NAMALWA (cell line): ENCODE measurements around the gene ARHGAP40.

Source experiments
- DNase-seq: peaks from one replicate; pipeline ENCODE4 v3.0.0-alpha.2; 2015; ENCODE audit warnings: low spot score

ARHGAP40 gene

GRCh38 chr20:38617830-38618196 is 16.2 kb downstream of the ARHGAP40 start:
- DNase-seq: no peak

DNA sequence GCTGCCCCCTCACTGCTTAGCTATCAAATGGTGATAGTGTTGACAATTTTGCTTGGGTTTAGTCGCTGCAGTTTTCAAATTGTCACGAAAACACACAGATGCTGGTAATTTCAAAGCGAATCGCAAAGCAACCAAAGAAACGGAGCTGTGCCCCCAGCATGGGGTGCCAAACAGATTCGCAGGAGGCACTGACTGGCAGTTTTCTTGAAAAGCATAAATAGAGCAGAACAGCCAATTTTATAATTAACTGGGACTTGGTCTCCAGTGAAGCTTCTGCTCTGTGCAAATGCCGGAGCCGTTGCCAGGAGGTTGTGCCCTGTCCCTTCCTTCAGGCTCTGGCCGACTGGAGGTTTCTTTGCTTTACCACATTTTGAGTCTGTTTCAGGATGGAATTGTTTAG is 18.8 kb downstream of the ARHGAP40 start:
- no peak for DNase-seq

DNA sequence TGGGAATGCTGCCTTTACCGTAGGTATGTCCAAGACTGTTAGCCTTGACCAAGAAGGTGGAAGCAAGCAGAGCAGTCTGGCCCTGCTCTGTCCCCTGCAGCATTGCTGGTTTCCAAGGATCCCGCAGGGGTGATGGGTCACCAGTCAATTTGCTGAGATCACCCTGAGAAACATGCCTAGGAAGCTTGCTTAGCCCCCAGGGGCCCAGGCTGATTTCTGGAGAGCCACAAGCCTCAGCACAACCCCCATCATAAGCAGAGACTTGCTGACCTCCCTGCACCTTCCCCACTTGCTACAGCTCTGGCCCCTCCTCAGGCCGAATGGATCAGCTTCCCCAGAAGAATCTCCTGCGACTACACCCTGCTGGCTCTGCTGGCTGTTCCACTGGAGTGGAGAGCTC is 21.5 kb downstream of the ARHGAP40 start:
- no peak for DNase-seq

- no peak for DNase-seq
Observed at GRCh38 chr20:38624084-38624483, 22.5 kb downstream of the ARHGAP40 start.

DNA sequence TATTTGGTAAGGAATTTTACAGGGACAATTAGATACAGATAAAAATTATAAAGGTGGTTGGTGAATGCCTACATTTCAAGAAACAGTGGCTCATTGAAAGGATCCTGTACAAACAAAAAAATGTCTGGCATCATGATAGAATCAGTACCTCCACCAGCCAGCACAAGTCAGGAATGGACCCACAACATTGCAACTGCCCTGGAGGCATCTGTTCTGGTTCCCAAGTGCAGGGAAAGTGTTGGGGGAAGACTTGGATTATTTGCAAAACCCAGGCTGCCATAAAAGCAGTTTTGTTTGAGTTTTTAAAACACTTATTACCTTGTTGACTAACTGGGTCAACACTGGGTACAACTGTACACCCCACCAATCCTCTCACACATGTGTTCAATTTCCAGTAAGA is 24.3 kb downstream of the ARHGAP40 start:
- DNase-seq: no peak

DNA sequence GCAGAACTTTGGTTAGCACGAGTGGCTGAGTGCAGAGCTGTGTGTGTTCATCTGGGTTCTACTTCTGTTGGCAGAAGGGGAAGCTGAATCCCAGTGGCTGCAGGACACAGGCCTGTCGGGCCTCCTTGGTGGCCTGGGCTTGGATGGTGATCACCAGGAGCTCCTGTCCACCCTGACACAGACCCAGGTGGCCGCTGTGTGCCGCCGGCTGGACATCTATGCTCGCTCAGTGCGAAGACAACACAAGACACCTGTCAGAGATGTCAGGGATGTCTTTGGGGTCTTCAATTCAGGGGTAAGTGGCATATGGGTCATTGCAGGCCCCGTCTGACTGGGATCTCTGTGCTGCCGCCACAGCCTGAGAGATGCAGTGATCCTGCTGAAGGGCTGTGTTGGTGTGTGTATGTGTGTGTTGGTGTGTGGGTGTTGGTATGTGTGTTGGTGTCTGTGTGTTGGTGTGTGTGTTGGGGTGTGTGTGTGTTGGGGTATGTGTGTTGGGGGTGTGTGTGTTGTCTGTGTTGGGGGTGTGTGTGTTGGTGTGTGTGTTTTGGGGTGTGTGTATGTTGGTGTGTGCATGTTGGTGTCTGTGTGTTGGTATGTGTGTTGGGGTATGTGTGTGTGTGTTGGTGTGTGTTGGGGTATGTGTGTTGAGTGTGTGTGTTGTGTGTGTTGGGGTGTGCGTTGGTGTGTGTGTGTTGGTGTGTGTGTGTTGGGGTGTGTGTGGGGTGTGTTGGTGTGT is 25.5 kb downstream of the ARHGAP40 start:
- no peak for DNase-seq

- DNase-seq: no peak
Observed at GRCh38 chr20:38628580-38629470, 27.2 kb downstream of the ARHGAP40 start.

GRCh38 chr20:38629979-38630378 is 28.4 kb downstream of the ARHGAP40 start:
- no peak for DNase-seq

GRCh38 chr20:38630727-38631126 is 29.1 kb downstream of the ARHGAP40 start:
- DNase-seq: no peak

GRCh38 chr20:38631155-38632022 is 29.8 kb downstream of the ARHGAP40 start:
- no peak for DNase-seq

DNA sequence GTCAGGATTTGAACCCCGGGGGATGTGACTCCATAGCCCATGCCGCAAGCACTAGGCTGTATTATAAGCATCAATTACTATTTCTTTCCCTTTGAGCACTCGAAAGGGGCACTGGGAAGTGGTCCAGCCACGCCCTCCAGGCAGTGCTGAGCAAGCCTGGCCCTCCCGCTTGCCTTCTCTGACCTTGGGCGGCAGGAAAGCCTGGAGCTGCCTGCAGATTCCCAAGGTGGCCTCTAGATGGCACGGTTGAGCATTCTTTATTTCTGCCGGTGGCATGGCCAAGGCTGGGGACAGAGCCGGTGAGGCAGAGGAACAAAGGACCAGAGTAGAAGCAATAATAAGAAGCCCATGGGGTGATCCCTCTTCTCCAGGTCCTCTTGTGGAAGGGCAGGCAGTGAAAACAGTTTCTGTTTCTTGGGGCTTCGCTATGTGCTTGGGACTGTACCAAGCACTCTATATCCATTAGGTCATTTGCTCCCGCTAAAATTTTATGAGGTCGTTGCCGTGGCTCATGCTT is 32.0 kb downstream of the ARHGAP40 start:
- DNase-seq: peak; percentile 83

- peak; percentile 46 for DNase-seq
Observed at GRCh38 chr20:38635721-38636288, 34.2 kb downstream of the ARHGAP40 start.

DNA sequence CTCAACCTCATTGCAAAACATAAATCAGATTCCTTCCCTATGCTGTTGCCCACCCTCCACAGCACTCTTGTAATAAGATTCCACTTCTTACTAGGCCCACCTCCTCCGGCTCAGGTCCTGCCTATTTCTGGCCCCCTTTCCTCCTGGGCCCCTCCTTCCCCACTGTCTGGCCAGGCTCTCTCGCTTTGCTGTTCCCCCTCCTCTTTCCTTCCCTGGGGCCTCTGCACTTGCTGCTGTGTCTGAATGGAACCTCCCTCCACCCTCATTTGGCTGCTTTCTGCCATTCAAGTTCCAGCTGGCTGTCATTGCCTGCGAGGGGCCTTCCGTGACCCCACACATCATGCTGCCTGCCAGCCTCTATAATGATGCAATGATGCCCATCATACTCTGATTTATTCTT is 38.9 kb downstream of the ARHGAP40 start:
- DNase-seq: no peak

DNA sequence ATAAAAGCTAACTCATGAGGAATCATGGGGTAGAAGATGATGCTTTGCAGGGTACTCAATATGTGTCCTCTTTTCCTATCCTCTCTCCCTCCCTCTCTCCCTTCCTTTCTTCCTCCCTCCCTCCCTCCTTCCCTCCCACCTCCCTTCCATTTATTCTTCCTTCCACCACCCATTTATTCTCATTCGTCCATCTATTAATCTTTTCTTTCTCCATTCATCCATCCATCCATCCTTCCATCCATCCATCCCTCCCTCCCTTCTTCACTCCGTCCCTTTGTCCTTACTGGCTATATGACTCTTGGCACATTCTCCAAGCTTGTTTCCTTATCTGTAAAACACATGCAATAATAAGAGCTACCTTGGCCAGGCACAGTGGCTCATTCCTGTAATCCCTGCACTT is 40.9 kb downstream of the ARHGAP40 start:
- DNase-seq: no peak

DNA sequence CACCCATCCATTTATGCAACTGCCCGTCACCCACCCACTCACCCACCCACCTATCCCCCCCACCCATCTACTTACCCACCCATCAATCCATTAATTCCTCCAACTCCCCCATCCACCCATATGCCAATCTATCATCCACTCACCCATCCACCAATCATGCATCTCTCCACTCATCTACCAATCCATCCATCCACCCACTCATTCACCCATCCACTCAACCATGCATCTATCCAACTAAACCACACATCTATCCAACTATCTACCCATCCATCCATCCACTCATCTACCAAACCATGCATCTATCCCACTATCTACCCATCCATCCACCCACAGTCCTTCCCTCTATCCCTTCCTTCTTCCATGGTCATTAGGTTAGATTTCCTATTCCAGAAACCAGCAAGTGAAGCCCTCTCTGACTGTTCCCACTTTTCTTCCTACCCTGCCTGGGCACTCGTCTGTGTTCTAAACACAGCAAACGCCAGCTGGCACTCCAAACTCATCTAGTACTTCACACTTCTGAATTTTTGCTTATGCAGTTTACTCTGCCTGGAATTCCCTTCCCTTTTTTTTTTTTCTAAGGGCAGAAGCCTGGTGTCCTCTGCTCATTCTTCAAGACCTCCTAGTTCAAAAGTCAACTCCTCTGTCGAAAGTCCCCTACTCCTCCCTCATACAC is 43.1 kb downstream of the ARHGAP40 start:
- DNase-seq: no peak

DNA sequence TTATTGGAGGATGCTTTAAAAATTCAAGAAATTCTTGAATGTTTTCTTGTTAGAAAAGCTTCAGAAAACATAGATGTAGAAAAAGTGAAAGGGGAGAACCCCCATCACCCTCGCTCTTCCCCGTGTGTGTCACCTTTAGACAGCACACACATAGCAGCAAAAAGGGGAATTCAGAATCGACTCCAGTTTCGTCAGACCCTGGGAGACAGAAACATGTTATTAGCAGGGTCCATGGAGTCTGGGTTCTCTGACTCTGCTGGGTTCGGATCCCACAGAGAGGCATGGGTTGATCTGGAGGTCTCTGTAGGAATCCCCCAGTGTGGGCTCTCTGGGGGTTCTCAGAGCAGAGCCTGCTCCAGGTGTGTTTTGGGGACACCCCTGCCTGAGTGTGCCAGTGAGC is 43.7 kb downstream of the ARHGAP40 start:
- DNase-seq: no peak

GRCh38 chr20:38645980-38646858 is 44.6 kb downstream of the ARHGAP40 start:
- peak; percentile 87 for DNase-seq

DNA sequence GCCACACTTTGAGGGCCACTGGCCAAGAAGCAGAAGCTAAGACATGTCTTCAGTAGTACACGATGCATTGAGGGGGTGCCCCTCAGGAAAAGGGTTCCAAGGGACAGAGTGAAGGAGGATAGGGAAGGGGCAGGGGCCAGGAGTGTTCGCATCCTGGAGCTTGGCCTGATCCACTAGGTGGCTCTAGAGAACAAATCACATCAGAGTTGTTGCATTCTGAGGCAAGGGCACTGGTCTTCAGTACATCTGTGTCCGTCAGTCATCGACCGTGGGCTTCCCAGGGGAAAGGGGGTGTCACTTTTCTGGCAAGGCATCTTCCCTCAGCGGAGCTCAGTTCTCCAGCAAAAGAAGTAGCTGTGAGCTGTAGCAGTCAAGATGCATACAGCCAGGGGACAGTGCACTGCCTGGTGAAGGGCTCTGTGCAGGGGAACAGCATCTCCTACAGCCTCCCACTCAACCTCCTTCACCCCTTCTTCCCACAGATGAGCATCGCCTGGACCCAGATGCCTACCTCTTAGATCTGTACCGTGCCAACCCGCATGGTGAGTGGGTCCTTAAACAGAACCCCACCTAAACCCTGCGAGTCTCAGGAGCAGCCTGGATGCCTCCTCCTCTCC is 47.8 kb downstream of the ARHGAP40 start:
- DNase-seq: peak; percentile 40

GRCh38 chr20:38650010-38650409 is 48.4 kb downstream of the ARHGAP40 start:
- DNase-seq: no peak

DNA sequence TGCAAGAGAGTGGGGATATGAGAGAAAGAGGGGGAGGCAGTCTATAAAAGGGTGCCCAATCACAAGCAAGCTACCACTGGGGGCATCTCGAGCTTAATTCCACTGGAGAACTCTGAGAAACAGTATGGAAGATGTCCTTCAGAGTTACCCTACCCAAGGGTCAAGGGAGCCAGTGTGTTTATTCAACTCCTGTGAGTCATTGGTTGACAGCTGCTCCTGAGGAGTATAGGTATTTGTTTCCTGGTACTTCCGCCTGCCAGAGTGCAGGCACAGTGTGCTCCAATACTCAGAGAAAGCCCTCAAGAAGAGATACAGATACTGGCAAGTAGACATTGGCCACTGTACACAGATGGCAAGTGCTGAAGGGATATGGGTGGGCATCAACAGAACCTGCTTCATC is 49.5 kb downstream of the ARHGAP40 start:
- no peak for DNase-seq
